ENCODE results near the gene IL24.

GRCh38 chr1:206883876-206884275 lies 13.4 kb upstream of the IL24 start:
- TF ChIP-seq CTCF (IDR thresholded peaks at IDR 0.05) (no peak), EZH2 (IDR thresholded peaks at IDR 0.05; ENCODE audit: borderline replicate concordance, insufficient read depth, low read depth, low read length, poor library complexity, severe bottlenecking) (no peak)
